Measurements from ENCODE around the gene SEMA3E.

Gene SEMA3E

GRCh38 chr7:83457022-83457892, 191.7 kb downstream of the SEMA3E start:
- ChIA-PET POLR2A (no interaction called here), CTCF (no interaction called here)
- Histone ChIP-seq H3K4me3 (ENCODE audit: low read depth, low read length) (no peak overlapping the region), H3K36me3 (ENCODE audit: control insufficient read depth in 2 of 2, insufficient read depth in 1 of 2, low read length in 2 of 2) (no peaks in the 10 kb centered on the region), H3K9me3 (ENCODE audit: control insufficient read depth, insufficient read depth, low read depth, low read length) (no peaks in the 10 kb centered on the region), H3K4me1 (ENCODE audit: control insufficient read depth, insufficient read depth, low read length) (no peaks in the 10 kb centered on the region), H3K27ac (ENCODE audit: extremely low read depth, low read depth, low read length) (no peak overlapping the region)
- TF ChIP-seq PRDM1 (tag by site-specific recombination; IDR thresholded peaks at IDR 0.05) (peak; percentile 47; the same call in 1 of the 2 replicates), ZBTB6 (tag by site-specific recombination; IDR thresholded peaks at IDR 0.05) (no peak)

- ChIA-PET CTCF (no interaction called here), POLR2A (no interaction called here)
- Histone ChIP-seq H3K36me3 (ENCODE audit: control insufficient read depth in 2 of 2, insufficient read depth in 1 of 2, low read length in 2 of 2) (no peaks in the 10 kb centered on the region), H3K4me1 (ENCODE audit: control insufficient read depth, insufficient read depth, low read length) (no peaks in the 10 kb centered on the region), H3K27ac (ENCODE audit: extremely low read depth, low read depth, low read length) (no peak overlapping the region), H3K4me3 (ENCODE audit: low read depth, low read length) (no peak overlapping the region), H3K9me3 (ENCODE audit: control insufficient read depth, insufficient read depth, low read depth, low read length) (no peaks in the 10 kb centered on the region)
- TF ChIP-seq ZNF394 (tag by site-specific recombination; IDR thresholded peaks at IDR 0.05; ENCODE audit: borderline replicate concordance): 0 out of 2 replicates have a peak, but pooled peaks have one; percentile 65
- peak; percentile 35 for TF ChIP-seq ZNF555 (tag by site-specific recombination; conservative IDR thresholded peaks at IDR 0.05)
- TF ChIP-seq ZBTB11 (tag by site-specific recombination; conservative IDR thresholded peaks at IDR 0.05; ENCODE audit: low read depth): peak; percentile 43; the same call in 1 of the 2 replicates
- TF ChIP-seq ZNF654 (tag by site-specific recombination; IDR thresholded peaks at IDR 0.05; ENCODE audit: low read depth): 0 out of 2 replicates have a peak, but pooled peaks have one; percentile 6
- peak; percentile 56 for TF ChIP-seq ZNF518A (tag by site-specific recombination; conservative IDR thresholded peaks at IDR 0.05; ENCODE audit: low read depth)
- TF ChIP-seq ZNF639 (tag by site-specific recombination; IDR thresholded peaks at IDR 0.05): no peak
- no peak for TF ChIP-seq HOXA7 (CRISPR knock-in tag; IDR thresholded peaks at IDR 0.05; ENCODE audit: borderline replicate concordance)
- TF ChIP-seq ZNF792 (tag by site-specific recombination; IDR thresholded peaks at IDR 0.05): no peak
- no peak for TF ChIP-seq ZBTB10 (tag by site-specific recombination; IDR thresholded peaks at IDR 0.05)
- TF ChIP-seq ZNF426 (tag by site-specific recombination; IDR thresholded peaks at IDR 0.05): peak; percentile 46
- TF ChIP-seq REST (tag by site-specific recombination; IDR thresholded peaks at IDR 0.05): 0 out of 2 replicates have a peak, but pooled peaks have one; percentile 13
- 0 out of 2 replicates have a peak, but pooled peaks have one; percentile 5 for TF ChIP-seq ZNF140 (tag by site-specific recombination; IDR thresholded peaks at IDR 0.05)
These were observed 192.5 kb downstream of the SEMA3E start for GRCh38 chr7:83456413-83456812.
